Mesothelial cell of epicardium (in vitro differentiated cells): Measurements from ENCODE around the gene ZDHHC24. TPM values are rescaled to one million over a fixed set of nuclear protein-coding genes. Genes with fewer than 3 reads are reported as not detected.
"Not testable (repeated sequence)": the region's sequence is repeated elsewhere in the genome, so short reads cannot be mapped to it uniquely, and the experiment has no call there.

ENCODE experiments used
- DNase-seq, 2 experiments: peaks; one replicate each; pipeline ENCODE4 v3.0.0; 2021; ENCODE audit warnings: low spot score in 2 of 2; ENCODE audit not compliant: unreplicated experiment in 2 of 2
- H3K27ac Mint-ChIP-seq: 2 replicates; pipeline ENCODE4 v1.8.0; 2021; ENCODE audit warnings: mixed read lengths
- H3K27me3 Mint-ChIP-seq: 2 replicates; pipeline ENCODE4 v1.8.0; 2021; ENCODE audit warnings: low read depth, mixed read lengths
- H3K36me3 Mint-ChIP-seq: 2 replicates; pipeline ENCODE4 v1.8.0; 2021; ENCODE audit warnings: mixed read lengths
- H3K4me1 Mint-ChIP-seq: 2 replicates; pipeline ENCODE4 v1.8.0; 2021; ENCODE audit warnings: mixed read lengths
- H3K4me3 Mint-ChIP-seq: 2 replicates; pipeline ENCODE4 v1.8.0; 2021; ENCODE audit warnings: mild to moderate bottlenecking, moderate library complexity, mixed read lengths
- H3K9me3 Mint-ChIP-seq: 2 replicates; pipeline ENCODE4 v1.8.0; 2021; ENCODE audit warnings: mixed read lengths
- total RNA-seq: library from RNA; stranded (reverse); gene quantifications from 3 replicates; pipeline ENCODE4 v1.2.1, GENCODE V29; 2021
- TF ChIP-seq, protein P1 (sequence below): fragments of 200-600 bp; sonication (generic); IDR thresholded peaks from one replicate; pipeline ENCODE4 v1.5.0; 2021; ENCODE audit warnings: antibody characterized with exemption; ENCODE audit not compliant: unreplicated experiment

Gene ZDHHC24
- total RNA-seq, 1 donor from 2014 or later = 13.7 TPM

DNA sequence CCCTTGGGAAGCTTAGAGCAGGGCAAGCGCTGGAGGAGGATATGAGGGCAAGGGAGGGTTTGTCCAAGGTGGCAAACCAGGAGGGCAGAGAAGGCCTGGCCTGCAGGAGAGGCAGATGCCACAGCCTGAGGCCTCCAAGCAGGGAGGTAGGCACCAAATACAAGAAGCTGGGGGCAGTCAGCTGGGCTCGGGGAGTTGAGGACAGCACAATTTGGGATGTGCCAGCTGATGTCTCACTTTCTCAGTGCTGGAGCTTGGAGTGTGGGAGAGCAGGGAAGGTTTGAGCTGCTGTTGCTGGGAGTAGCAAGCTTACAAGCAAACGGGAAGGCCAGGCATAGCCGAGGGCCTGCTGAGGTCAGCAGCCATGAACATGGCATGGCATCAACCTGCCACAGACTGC, 4.0 kb downstream of the ZDHHC24 start:
- H3K27me3 Mint-ChIP-seq = peaks cover 3% of the 10 kb centered on the region
- DNase-seq = no peak
- H3K9me3 Mint-ChIP-seq = no peaks in the 10 kb centered on the region
- no peak overlapping the region for H3K27ac Mint-ChIP-seq
- no peak overlapping the region for H3K4me3 Mint-ChIP-seq
- H3K36me3 Mint-ChIP-seq = peaks cover 26% of the 10 kb centered on the region
- peaks cover 13% of the 10 kb centered on the region for H3K4me1 Mint-ChIP-seq
- TF ChIP-seq, protein P1, sequence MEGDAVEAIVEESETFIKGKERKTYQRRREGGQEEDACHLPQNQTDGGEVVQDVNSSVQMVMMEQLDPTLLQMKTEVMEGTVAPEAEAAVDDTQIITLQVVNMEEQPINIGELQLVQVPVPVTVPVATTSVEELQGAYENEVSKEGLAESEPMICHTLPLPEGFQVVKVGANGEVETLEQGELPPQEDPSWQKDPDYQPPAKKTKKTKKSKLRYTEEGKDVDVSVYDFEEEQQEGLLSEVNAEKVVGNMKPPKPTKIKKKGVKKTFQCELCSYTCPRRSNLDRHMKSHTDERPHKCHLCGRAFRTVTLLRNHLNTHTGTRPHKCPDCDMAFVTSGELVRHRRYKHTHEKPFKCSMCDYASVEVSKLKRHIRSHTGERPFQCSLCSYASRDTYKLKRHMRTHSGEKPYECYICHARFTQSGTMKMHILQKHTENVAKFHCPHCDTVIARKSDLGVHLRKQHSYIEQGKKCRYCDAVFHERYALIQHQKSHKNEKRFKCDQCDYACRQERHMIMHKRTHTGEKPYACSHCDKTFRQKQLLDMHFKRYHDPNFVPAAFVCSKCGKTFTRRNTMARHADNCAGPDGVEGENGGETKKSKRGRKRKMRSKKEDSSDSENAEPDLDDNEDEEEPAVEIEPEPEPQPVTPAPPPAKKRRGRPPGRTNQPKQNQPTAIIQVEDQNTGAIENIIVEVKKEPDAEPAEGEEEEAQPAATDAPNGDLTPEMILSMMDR = no peak

DNA sequence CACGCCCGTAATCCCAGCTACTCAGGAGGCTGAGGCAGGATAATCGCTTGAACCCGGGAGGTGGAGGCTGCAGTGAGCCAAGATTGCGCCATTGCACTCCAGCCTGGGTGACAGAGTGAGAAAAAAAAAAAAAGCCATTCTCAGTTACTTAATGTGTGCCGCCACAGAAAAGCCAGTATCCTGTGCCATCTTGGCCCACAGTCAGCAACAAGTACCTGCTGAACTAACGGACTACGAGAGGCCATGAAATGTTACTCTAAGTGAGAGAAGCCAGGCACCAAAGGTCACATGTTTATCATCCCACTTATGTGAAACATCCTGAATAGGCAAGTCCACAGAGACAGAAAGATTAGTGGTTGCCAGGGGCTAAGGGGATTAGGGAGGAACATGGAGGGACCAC, 5.2 kb downstream of the ZDHHC24 start:
- H3K4me3 Mint-ChIP-seq, H3K27ac Mint-ChIP-seq: not testable (repeated sequence)
- peaks cover 29% of the 10 kb centered on the region for H3K36me3 Mint-ChIP-seq

DNA sequence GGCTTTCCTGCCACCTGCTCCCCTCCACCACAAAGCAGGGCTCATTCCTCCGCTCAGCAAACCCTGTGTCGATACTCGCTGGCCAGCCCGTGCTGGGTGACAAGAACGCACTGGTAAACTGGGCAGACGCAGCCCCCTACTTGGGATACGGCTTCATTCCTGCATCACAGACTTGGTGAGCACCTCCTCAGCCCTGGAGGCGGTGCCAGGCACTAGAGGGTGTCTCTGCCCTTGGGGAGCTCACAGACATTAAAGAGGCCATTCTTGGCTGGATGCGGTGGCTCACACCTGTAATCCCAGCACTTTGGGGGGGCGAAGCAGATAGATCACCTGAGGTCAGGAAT, 6.0 kb downstream of the ZDHHC24 start:
- peaks cover 5% of the 10 kb centered on the region for H3K4me1 Mint-ChIP-seq
- H3K9me3 Mint-ChIP-seq = no peaks in the 10 kb centered on the region
- H3K36me3 Mint-ChIP-seq = peaks cover 33% of the 10 kb centered on the region
- DNase-seq = no peak
- TF ChIP-seq, protein P1 = no peak
- no peaks in the 10 kb centered on the region for H3K27me3 Mint-ChIP-seq
- no peak overlapping the region for H3K4me3 Mint-ChIP-seq
- no peak overlapping the region for H3K27ac Mint-ChIP-seq

More for the DNA sequence above, 5.2 kb downstream of the ZDHHC24 start:
- not testable (repeated sequence) for H3K4me1 Mint-ChIP-seq, H3K27me3 Mint-ChIP-seq, DNase-seq, H3K9me3 Mint-ChIP-seq

DNA sequence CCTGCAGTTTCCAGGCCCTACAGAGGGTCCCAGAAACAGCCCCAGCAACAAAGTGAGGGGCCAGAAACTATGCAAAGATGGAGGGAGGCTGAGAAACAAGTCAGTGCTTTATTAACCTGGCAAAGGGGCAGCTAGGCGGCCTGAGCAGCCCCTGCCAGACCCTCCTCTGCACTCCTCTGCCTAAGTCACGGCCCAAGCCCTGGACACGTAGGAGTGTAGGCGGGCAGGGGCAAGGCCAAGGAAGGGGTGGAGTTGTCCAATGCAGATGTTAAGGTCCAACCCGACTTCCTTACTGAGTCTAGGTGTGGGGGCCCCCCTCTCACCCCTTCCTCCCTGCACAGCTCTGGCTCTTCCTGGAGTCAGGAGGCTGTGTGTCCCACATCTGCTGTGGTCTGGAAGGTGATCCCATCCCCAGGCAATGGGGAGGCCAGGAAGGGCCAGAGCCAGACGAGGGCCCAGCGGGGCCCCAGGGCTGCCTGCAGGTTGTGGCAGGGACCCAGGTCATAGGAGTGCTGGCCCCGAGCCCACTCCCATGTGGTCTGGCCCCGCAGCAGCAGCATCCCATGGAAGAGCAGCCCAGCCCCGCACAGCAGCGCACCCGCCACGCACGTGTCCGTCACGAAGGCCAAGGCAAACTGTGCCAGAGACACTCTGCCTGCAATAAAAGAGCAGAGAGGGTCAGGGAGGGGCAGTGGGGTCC, 6.5 kb downstream of the ZDHHC24 start:
- Mint-ChIP-seq H3K27me3 (no peaks in the 10 kb centered on the region), H3K27ac (no peak overlapping the region), H3K9me3 (no peaks in the 10 kb centered on the region), H3K4me1 (peaks cover 5% of the 10 kb centered on the region), H3K4me3 (no peak overlapping the region), H3K36me3 (peaks cover 33% of the 10 kb centered on the region)
- TF ChIP-seq, protein P1 = no peak
- no peak for DNase-seq

DNA sequence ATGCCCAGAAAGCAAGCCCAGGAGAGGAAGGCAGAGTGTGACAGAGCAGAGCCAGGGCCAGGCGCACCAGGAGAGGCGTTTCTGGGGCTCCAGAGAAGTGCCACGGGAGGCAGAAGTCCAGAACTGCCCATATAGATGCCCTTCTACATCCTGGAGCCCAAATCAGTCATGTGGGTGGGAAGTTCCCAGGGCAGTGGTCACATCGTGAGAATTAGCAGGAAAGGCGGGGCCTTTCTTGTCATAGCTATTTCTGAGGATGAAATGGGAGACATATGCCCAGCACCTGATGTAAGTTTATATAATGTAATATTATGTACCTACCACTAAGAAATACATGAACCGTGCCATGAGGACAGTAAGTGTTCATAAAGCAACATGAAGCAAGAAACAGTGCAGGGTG, 13.1 kb downstream of the ZDHHC24 start:
- Mint-ChIP-seq H3K27me3 (no peaks in the 10 kb centered on the region), H3K36me3 (peaks cover 18% of the 10 kb centered on the region), H3K9me3 (no peaks in the 10 kb centered on the region), H3K27ac (no peak overlapping the region), H3K4me3 (no peak overlapping the region), H3K4me1 (no peaks in the 10 kb centered on the region)
- TF ChIP-seq, protein P1 = no peak
- no peak for DNase-seq

DNA sequence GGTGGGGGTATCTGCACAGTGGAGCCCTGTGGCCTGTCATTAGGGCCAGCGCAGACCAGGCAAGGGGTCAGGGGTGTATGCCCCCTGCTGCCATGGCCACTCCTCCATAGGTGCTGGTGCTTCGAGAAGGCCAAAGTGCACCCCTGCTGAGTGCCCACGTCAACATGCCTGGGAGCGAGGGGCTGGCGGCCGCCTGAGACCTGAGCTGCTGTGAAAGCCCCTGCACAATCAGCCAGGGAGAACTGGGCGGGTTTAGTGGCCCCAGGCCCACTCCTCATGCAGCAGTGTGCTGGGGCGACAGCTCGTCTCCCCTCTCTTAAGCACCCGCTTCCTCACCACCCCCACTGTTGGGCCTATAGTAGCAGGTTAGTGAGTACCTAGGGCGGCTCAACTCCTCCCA, 14.0 kb downstream of the ZDHHC24 start:
- Mint-ChIP-seq H3K4me1 (no peaks in the 10 kb centered on the region), H3K36me3 (peaks cover 15% of the 10 kb centered on the region), H3K27ac (no peak overlapping the region), H3K9me3 (no peaks in the 10 kb centered on the region), H3K27me3 (no peaks in the 10 kb centered on the region), H3K4me3 (no peak overlapping the region)
- no peak for DNase-seq
- TF ChIP-seq, protein P1 = no peak
